OCI-M1 (cell line): Measurements from ENCODE around the gene MAGEB2.
"Not testable (repeated sequence)": the region's sequence is repeated elsewhere in the genome, so short reads cannot be mapped to it uniquely, and the experiment has no call there.

ENCODE experiments used
- DNase-seq: peaks from one replicate; lab custom pipeline; 2025; lab: John Stamatoyannopoulos, UW

Gene MAGEB2

GRCh38 chrX:30215357-30215843 lies at the start of gene MAGEB2:
Gene MAGEB2, plus strand, starts transcription at chrX:30215563. Its CDS starts 3,018 bp downstream, at chrX:30218581.
- no peak for DNase-seq

GRCh38 chrX:30170900-30171299 lies 44.5 kb upstream of the MAGEB2 start:
- no peak for DNase-seq

GRCh38 chrX:30181353-30181752 lies 34.0 kb upstream of the MAGEB2 start:
- DNase-seq: no peak

GRCh38 chrX:30183554-30183953 lies 31.8 kb upstream of the MAGEB2 start:
- DNase-seq: peak; percentile 35

GRCh38 chrX:30190426-30190825 lies 24.9 kb upstream of the MAGEB2 start:
- DNase-seq: peak; percentile 0

GRCh38 chrX:30193910-30194309 lies 21.5 kb upstream of the MAGEB2 start:
- DNase-seq: not testable (repeated sequence)

- DNase-seq: peak; percentile 41
These were observed 19.0 kb upstream of the MAGEB2 start for GRCh38 chrX:30196322-30196721.

GRCh38 chrX:30212172-30212571 lies 3.2 kb upstream of the MAGEB2 start:
- DNase-seq: peak; percentile 4

GRCh38 chrX:30217465-30217864 lies 2.1 kb downstream of the MAGEB2 start:
- DNase-seq: peak; percentile 84

GRCh38 chrX:30219372-30219771 lies 4.0 kb downstream of the MAGEB2 start:
- DNase-seq: no peak

- DNase-seq: peak; percentile 41
These were observed 5.3 kb downstream of the MAGEB2 start for GRCh38 chrX:30220661-30221060.

- no peak for DNase-seq
These were observed 9.2 kb downstream of the MAGEB2 start for GRCh38 chrX:30224536-30224935.

GRCh38 chrX:30228526-30228925 lies 13.2 kb downstream of the MAGEB2 start:
- DNase-seq: no peak

- DNase-seq: no peak
These were observed 15.0 kb downstream of the MAGEB2 start, which contains the start of gene MAGEB3 for GRCh38 chrX:30230395-30230794. Gene MAGEB3, plus strand, starts transcription at chrX:30230657. Its CDS starts 5,268 bp downstream, at chrX:30235925.

- DNase-seq: no peak
These were observed 26.5 kb downstream of the MAGEB2 start, which contains the start of gene MAGEB4 for GRCh38 chrX:30241724-30242415. Gene MAGEB4, plus strand, starts transcription at chrX:30242000. Its CDS starts 136 bp downstream, at chrX:30242136.

- no peak for DNase-seq
These were observed 31.6 kb downstream of the MAGEB2 start, which contains the start of gene MAGEB1 for GRCh38 chrX:30246769-30247489. Gene MAGEB1, plus strand, starts transcription at chrX:30247146. Its CDS starts 3,348 bp downstream, at chrX:30250494.

GRCh38 chrX:30248854-30249253 lies 33.5 kb downstream of the MAGEB2 start:
- DNase-seq: no peak

GRCh38 chrX:30253257-30253656 lies 37.9 kb downstream of the MAGEB2 start:
- DNase-seq: no peak

- no peak for DNase-seq
These were observed 44.6 kb downstream of the MAGEB2 start for GRCh38 chrX:30259927-30260326.

- DNase-seq: no peak
These were observed 45.6 kb downstream of the MAGEB2 start for GRCh38 chrX:30261012-30261411.

GRCh38 chrX:30262763-30263162 lies 47.4 kb downstream of the MAGEB2 start:
- no peak for DNase-seq
